Measurements from ENCODE around the gene OR6K6.

GRCh38 chr1:158799689-158800088 lies 45.2 kb downstream of the OR6K6 start:
- TF ChIP-seq CTCF (IDR thresholded peaks at IDR 0.05; ENCODE audit: low read depth, low read length) = no peak
- TF ChIP-seq MYC (IDR thresholded peaks at IDR 0.05; ENCODE audit: low read depth, low read length) = no peak

All from NB4 (cell line).